GM12864 (cell line): Measurements from ENCODE around the gene HBA1.
"Not testable (repeated sequence)": the region's sequence is repeated elsewhere in the genome, so short reads cannot be mapped to it uniquely, and the experiment has no call there.

Experiments
- DNase-seq: peaks from one replicate; pipeline ENCODE4 v3.0.0-alpha.2; 2011; ENCODE audit warnings: low read depth
- H3K4me3 ChIP-seq: 2 replicates; pipeline ENCODE4 v1.5.1; 2011; ENCODE audit warnings: mild to moderate bottlenecking, low read depth, low read length, control low read depth
- TF ChIP-seq, protein P1 (sequence below): IDR thresholded peaks from 2 replicates; pipeline ENCODE4 v1.5.1; 2011; ENCODE audit warnings: low read depth, mild to moderate bottlenecking, moderate library complexity, low read length, control low read depth, inconsistent platforms; ENCODE audit errors: missing control alignments

The HBA1 gene

DNA sequence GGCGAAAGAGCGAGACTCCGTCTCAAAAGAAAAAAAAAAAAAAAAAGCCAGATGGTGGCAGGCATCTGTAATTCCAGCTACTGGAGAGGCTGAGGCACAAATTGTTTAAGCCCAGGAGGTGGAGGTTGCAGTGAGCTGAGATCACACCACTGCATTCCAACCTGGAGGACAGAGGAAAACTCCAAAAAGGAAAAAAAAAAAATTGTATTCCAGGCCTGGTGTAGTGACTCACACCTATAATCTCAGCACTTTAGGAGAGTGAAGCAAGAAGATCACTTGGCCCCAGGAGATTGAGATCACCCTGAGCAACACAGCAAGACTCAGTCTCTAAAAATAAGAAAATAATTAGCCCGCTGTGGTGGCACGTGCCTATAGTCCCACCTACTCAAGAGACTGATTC lies 23.9 kb downstream of the HBA1 start:
- no peak overlapping the region for H3K4me3 ChIP-seq
- DNase-seq = no peak
- TF ChIP-seq, protein P1, sequence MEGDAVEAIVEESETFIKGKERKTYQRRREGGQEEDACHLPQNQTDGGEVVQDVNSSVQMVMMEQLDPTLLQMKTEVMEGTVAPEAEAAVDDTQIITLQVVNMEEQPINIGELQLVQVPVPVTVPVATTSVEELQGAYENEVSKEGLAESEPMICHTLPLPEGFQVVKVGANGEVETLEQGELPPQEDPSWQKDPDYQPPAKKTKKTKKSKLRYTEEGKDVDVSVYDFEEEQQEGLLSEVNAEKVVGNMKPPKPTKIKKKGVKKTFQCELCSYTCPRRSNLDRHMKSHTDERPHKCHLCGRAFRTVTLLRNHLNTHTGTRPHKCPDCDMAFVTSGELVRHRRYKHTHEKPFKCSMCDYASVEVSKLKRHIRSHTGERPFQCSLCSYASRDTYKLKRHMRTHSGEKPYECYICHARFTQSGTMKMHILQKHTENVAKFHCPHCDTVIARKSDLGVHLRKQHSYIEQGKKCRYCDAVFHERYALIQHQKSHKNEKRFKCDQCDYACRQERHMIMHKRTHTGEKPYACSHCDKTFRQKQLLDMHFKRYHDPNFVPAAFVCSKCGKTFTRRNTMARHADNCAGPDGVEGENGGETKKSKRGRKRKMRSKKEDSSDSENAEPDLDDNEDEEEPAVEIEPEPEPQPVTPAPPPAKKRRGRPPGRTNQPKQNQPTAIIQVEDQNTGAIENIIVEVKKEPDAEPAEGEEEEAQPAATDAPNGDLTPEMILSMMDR = no peak

DNA sequence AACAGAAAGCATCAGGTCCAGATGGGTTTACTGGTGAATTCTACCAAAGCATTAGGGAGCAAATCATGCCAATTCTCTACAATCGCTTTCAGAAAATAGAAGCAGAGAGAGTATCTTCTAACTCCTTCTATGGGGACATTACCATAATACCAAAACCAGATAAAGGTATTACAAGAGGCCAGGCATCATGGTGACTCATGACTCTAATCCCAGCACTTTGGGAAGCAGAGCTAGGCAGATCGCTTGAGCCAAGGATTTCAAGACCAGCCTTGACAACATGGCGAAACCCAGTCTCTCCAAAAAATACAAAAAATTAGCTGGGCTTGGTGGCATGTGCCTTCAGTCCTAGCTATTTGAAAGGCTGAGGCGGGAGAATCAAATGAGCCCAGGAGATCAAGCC lies 26.8 kb downstream of the HBA1 start:
- DNase-seq = no peak
- TF ChIP-seq, protein P1 = no peak
- H3K4me3 ChIP-seq = no peak overlapping the region

DNA sequence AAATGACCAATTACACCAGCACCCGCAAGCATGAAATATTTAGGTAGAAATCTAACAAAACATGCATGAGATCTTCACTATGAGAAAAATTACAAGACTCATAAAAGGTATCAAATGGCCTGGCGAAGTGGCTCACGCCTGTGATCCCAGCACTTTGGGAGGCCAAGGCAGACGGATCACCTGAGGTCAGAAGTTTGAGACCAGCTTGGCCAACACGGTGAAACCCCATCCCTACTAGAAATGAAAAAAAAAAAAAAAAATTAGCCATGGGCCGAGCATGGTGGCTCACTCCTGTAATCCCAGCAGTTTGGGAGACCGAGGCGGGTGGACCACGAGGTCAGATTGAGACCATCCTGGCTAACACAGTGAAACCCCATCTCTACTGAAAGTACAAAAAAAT lies 27.6 kb downstream of the HBA1 start:
- H3K4me3 ChIP-seq = not testable (repeated sequence)

DNA sequence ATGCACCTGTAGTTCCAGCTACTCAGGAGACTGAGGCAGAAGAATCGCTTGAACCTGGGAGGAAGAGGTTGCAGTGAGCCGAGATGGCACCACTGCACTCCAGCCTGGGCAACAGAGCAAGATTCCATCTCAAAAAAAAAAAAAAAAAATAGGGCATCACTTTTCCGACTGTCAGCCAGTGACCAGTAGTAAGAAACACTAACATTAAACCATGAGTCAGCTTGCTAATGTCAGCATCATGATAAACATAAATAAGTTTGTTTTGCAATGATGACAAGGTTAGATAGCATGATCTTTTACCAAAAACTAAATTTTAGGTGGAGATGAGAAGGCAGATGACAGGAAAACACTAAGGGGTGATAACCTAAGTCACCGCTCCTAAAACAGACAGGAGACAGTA lies 32.9 kb downstream of the HBA1 start:
- DNase-seq, H3K4me3 ChIP-seq: not testable (repeated sequence)

More for the DNA sequence above, 27.6 kb downstream of the HBA1 start:
- DNase-seq = not testable (repeated sequence)

DNA sequence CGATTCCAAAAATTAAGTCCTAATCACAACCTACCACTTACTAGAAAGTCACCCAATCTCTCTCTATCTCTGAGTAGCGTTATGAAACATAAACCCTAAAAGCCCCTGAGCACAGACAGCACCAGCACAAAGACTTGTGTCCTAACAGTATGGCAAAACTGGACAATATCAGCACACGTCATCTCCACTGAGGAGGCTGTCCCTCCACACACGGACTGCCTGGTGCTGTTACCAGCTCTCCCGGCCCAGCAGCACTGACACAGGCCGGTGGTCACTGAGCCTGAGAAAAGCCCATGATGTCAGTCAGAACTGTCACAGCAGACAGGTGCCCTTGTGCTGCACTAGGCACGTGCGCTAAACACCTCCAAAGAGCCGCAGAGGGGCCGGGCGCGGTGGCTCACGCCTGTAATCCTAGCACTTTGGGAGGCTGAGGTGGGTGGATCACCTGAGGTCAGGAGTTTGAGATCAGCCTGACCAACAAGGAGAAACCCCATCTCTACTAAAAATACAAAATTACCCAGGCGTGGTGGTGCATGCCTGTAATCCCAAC lies 35.2 kb downstream of the HBA1 start:
- DNase-seq, H3K4me3 ChIP-seq: not testable (repeated sequence)

DNA sequence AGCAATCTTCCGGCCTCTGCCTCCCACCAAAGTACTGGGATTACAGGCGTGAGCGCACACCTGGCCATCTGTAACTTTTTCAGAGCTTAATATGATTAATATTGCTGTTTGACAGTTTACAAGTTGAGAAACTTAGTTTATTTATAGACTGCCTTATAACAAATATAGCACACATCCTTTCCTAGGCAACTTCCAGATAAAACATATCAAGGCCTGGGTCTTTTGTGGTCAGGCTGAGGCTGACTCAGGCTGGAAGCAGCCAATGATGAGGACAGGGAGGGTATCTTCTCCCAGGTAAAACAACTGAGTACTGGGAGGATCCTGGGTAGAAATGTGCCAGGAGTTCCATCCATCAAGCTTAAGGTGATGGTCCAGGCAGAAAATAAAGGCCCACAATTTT lies 36.5 kb downstream of the HBA1 start:
- TF ChIP-seq, protein P1 = no peak

DNA sequence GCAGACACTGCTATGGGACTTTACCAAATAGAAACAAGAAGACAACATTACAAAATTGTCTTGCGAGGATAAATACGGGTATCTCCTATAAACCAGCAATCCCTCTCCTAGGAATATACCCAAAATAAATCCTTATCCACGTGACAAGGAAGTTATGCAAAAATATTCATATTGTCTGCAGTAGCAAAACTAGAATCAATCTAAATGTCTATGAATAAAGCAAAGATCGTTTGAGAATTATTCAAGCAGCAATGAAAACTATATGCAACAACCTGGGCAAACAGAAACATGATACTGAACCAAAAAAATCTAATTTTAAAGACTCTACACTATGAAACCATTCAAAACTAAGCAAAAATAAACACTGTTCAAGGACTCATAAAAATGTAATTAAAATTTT lies 43.5 kb downstream of the HBA1 start:
- TF ChIP-seq, protein P1 = no peak
- no peak for DNase-seq
- H3K4me3 ChIP-seq = no peak overlapping the region

More for the DNA sequence above, 36.5 kb downstream of the HBA1 start:
- no peak for DNase-seq
- H3K4me3 ChIP-seq = no peak overlapping the region
